ENCODE measurements around the gene PLCB4.

The PLCB4 gene

DNA sequence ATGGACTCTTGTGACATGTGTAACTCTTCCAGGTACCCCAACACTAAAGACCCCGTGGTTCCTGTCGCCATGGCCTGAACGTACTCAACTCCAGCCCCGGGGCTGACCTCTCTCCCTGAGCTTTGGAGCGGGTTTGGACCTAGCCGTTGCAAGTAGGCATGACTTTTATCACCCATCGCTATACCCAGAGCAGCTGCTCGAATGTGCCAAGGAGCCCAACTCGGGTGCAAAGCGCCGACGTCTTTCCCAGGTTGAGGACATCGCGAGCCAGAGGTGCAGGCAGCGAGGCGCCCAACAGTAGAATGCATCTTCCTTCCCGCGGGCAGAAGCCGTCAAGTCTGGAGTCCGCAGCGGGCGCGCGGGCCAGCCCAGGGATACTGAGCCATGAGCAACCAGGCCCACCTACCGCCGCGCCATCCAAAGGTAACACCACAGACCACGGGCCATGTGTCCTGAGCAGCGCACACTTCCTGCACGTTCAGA, 439.9 kb downstream of the PLCB4 start:
- no peak for DNase-seq

DNA sequence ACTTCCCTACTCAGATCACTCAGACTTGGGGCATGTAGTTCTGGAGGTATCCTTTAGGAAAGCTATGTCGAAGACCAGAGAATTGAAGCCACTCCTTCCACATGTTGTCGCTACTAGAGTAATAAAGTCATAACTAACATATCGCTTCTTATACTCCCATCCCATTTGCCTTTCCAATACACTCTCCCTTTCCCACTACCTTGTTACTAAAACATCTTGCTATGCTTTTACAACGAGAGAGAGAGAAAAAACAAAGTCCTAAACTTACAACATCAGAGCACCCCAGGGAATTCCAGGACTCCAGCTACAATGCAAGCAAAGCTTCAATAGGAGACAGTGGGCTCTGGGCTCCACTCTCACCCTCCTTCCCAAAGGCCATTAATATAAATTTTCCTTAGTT, 440.4 kb downstream of the PLCB4 start:
- DNase-seq: no peak

GRCh38 chr20:9510911-9511310, 442.0 kb downstream of the PLCB4 start:
- no peak for DNase-seq

DNA sequence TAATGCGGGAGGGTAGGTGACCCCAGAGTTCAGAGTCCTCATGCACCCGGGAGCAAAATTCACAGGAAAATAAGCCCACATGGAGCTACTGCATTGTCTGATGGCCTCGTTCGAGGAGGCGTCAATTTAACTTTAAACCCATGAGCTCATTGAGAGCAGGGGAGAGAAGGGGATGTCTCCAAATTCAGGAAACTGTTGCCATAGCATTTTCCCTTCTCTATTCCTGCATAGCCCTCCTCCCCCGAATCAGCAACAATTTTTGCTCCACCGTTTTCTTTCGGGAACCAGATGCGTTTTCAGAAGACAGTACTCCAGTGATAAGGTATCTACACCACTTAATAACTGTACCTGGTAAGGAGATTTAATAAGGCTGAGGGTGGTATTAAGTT, 445.2 kb downstream of the PLCB4 start:
- DNase-seq: no peak

- DNase-seq: no peak
These were observed 445.8 kb downstream of the PLCB4 start, which contains the start of gene LAMP5 for GRCh38 chr20:9514461-9515213. Gene LAMP5, plus strand, starts transcription at chr20:9514590. Its CDS starts 263 bp downstream, at chr20:9514853.

DNA sequence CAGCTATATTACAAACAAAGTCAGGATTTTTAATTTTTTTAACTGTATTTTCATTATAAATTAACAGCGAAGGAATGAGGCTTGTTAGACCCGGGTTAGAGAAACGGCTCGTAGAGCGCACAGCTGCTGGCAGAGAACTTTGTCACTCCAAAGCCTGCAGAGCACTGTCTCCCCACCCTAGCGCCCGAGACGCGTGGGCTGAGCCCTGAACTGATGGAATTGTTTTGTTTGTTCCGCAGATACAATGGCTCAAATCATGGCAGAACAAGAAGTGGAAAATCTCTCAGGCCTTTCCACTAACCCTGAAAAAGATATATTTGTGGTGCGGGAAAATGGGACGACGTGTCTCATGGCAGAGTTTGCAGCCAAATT, 446.3 kb downstream of the PLCB4 start:
- no peak for DNase-seq

DNA sequence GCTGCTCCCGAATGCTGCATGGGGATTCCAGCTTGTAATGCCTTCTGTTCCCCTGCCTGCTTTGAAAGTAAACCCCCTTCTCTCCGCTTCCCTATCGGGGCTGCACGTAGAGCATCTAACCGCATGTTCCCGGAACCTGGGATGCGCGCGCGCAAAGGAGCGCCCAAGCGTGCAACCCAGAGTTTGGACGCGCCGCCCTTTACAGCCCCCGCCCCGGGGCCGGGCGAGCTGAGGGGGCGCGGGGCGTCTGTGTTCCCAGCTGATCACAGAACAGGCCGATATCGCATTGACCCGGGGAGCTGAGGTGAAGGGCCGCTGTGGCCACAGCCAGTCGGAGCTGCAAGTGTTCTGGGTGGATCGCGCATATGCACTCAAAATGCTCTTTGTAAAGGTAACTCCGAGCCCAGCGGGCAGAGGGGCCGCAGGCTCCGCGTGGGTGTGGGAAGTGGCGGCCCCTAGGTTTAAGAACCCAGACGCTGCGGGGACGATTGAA, 446.9 kb downstream of the PLCB4 start:
- no peak for DNase-seq

- no peak for DNase-seq
These were observed 447.5 kb downstream of the PLCB4 start for GRCh38 chr20:9516234-9516871.

GRCh38 chr20:9517297-9518162, 448.6 kb downstream of the PLCB4 start:
- DNase-seq: no peak

GRCh38 chr20:9518576-9519175, 449.8 kb downstream of the PLCB4 start:
- DNase-seq: no peak

DNA sequence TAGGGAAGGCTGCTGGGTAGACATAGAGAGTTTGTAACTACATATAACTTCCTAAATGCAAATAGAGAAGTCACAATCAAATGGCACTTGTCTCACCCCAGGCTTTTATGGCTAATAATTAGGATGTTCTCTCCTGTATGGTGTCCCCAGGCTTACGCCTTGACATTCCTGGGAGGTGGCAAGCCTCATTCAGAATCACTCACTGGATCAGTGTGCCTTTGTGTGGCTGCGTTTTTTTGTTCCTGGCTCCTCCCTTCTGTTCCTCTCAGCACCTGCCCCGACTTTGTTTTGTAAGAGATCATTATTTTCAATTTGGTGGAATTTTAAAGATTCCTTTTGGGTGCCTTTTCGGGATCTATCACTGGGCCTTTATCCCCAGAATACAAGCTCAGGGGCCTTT, 451.2 kb downstream of the PLCB4 start:
- DNase-seq: no peak

DNA sequence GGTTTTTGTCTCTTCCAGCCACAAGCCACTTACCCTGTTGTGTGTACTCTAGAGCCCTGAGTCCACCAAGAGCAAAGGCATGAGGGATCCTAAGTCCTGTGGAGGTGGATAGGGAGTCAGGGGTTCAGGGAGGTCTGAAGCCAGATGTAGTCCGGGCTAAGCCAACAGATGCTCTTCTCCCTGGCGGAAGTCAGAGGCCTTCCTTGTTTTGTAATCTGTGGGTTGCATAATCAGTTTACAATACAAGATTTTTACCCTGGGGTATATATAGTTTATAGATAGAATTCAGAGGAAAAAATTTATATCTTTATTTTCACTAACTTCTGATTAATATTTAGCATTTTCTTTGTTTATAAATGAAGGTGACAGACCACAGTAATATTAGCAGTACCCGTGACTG, 454.7 kb downstream of the PLCB4 start:
- no peak for DNase-seq

All from GF-D8 (cell line).